GM19455 (cell line): ENCODE results near the gene PRDM4.
"Not testable (repeated sequence)": the region's sequence is repeated elsewhere in the genome, so short reads cannot be mapped to it uniquely, and the experiment has no call there.

Source experiments
- ATAC-seq: cut with Tn5 transposase; IDR thresholded peaks from one replicate; pipeline ENCODE4 v1.9.1; 2021; ENCODE audit not compliant: unreplicated experiment

Gene PRDM4

DNA sequence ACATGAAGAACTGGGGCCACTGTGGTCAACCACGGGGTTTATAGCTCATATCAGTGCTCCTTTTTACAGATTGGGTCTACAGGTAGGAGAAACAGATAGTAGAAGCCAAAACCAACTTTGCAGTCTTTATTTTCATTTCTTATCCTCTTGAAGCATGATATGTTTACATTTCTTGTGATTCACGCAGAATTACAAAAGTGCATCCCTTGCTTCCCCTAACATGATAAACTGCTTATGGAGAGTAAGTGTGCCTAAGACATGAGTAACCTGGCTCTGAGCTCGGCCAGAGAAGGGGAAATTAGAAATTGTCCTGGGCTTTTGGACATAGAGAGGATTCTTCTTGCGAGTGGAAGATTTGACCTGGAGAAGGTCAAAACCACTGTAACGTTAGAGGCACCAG lies 56.9 kb downstream of the PRDM4 start:
- no peak for ATAC-seq

GRCh38 chr12:107702106-107702505 lies 58.8 kb downstream of the PRDM4 start:
- no peak for ATAC-seq

DNA sequence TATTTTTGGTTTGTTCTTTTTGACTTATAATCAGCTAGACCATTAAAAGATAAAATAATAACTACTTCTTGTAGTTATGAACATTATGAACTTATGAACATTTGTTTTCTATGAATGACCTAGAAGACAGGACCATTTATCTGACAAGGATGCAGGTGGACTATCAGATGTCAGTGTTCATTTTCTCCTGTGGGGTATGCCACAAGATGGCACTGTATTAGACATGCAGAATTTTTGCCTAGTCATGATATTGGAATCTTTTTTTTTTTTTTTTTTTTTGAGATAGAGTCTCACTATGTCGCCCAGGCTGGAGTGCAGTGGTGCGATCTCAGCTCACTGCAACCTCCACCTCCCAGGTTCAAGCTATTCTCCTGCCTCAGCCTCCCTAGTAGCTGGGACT lies 65.2 kb downstream of the PRDM4 start:
- not testable (repeated sequence) for ATAC-seq

DNA sequence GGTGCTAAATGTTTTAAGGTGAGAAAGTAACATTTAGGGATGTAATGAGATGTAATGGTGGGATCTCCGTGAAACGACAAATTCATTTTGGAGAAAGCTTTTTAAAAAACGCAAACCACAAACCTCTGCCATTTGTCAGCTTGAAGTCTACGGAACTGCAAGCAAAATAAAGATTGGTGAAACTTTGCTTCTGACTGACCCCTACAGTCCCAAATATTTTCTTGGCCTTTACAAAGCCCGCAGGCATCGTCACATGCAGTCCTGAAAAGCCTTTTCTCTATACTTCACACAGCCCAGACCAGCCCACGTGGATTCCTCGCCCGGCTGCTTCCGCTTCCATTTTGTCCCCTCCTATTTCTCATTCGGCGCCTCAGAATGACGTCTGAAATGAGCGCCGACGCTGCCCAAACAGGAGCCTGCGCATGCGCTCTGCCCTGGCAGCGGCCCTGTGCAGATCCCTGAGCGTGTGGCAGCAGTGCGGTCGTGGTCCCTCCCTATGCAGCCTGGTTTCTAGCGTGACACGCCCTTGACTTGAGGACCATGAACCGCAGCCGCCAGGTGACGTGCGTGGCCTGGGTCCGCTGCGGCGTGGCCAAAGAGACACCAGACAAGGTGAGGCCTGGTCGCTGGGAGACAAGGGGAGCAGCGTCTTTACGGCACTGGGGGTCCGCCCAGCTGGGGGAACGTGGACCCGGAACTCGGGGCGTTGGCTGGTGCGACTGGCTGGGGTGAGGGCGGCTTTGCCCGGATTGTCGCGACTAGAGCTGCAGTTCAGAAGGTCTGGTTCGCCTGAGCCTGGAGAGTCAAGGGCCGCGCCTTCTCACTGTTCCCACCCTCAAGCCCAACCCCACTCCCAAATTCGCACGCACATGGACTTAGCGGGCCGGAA lies 75.3 kb downstream of the PRDM4 start, which contains the start of gene PWP1:
PWP1 (plus strand) TSS at position 440 of the 889 bp plus-strand sequence; CDS start at position 541, 101 bp downstream.
- ATAC-seq: peak; percentile 85

GRCh38 chr12:107684990-107685359 lies 76.0 kb downstream of the PRDM4 start:
- ATAC-seq: no peak

- ATAC-seq: no peak
These were observed 76.7 kb downstream of the PRDM4 start for GRCh38 chr12:107684029-107684795.
